Measurements from ENCODE around the gene CLDN20. TPM values are rescaled to one million over a fixed set of nuclear protein-coding genes. Genes with fewer than 3 reads are reported as not detected.

Gene CLDN20
- total and polyA plus RNA-seq, 2 of the 8 experiments (the other 6 are each of a cell fraction or from before 2014, with no cell fraction given): not detected

- DNase-seq (ENCODE audit: low read depth in 1 of 2, low spot score in 2 of 2) (no peak), FAIRE-seq (no peak)
- H3K14ac ChIP-seq (ENCODE audit: insufficient read length): no peak overlapping the region
- TF ChIP-seq SIN3A (conservative IDR thresholded peaks at IDR 0.05 in 1 of 2, IDR thresholded peaks at IDR 0.05 in 1 of 2; ENCODE audit: low read depth in 1 of 2, low read length in 2 of 2): no peak
- no peak for TF ChIP-seq NANOG (IDR thresholded peaks at IDR 0.05; ENCODE audit: insufficient read depth, low read depth, low read length, poor library complexity, severe bottlenecking)
- no peak for TF ChIP-seq RNF2 (IDR thresholded peaks at IDR 0.05; ENCODE audit: borderline replicate concordance, low read depth, low read length, missing control alignments, poor library complexity, severe bottlenecking)
- no peaks in the 10 kb centered on the region for H3K27me3 ChIP-seq (replicated peaks in 1 of 4; ENCODE audit: control insufficient read depth in 3 of 4, extremely low read depth in 1 of 4, insufficient read depth in 3 of 4, low read length in 3 of 4)
- H2AFZ ChIP-seq (ENCODE audit: low read length): no peak overlapping the region
- 88% methylated on average over 1 of the region's 1 CpG; no CpG with 5 or more reads in 1 of the 2 experiments for WGBS, 2 experiments (ENCODE audit: extremely low coverage in 1 of 2, insufficient coverage in 1 of 2, insufficient read length in 1 of 2, insufficient replicate concordance in 2 of 2, low coverage in 1 of 2, low lambda C conversion rate in 2 of 2, missing lambda C conversion rate in 1 of 2)
- H4K20me1 ChIP-seq (replicated peaks in 1 of 2; ENCODE audit: control insufficient read depth in 1 of 2, insufficient read depth in 2 of 2, low read length in 2 of 2): no peaks in the 10 kb centered on the region
- no peaks in the 10 kb centered on the region for H3K79me1 ChIP-seq (ENCODE audit: low read depth, low read length)
- H2BK15ac ChIP-seq (ENCODE audit: low read length): no peak overlapping the region
- H2AK5ac ChIP-seq (ENCODE audit: low read depth, low read length): no peak overlapping the region
- peaks cover 0 to 5% (median 0%) of the 10 kb centered on the region in 4 experiments; a peak in 1 of 8 replicates for H3K36me3 ChIP-seq (ENCODE audit: control insufficient read depth in 2 of 4, insufficient read depth in 4 of 4, low read length in 3 of 4)
- H2BK120ac ChIP-seq (replicated peaks; ENCODE audit: low read depth, low read length): no peak overlapping the region
- no peak overlapping the region for H3K4ac ChIP-seq (replicated peaks; ENCODE audit: insufficient read length, low read depth, low read length)
- no peak overlapping the region for H4K91ac ChIP-seq (replicated peaks; ENCODE audit: insufficient read length, low read length)
- H2BK20ac ChIP-seq (ENCODE audit: low read length): no peak overlapping the region
- H3K23me2 ChIP-seq (ENCODE audit: low read depth, low read length): peaks cover 6% of the 10 kb centered on the region
- H3K27ac ChIP-seq (ENCODE audit: low read depth, low read length): no peak overlapping the region
- no peak overlapping the region for H2BK12ac ChIP-seq (ENCODE audit: low read depth, low read length)
- ChIA-PET CTCF (ENCODE audit: partially characterized antibody) (interaction anchor here (1.2 to 2.5 kb wide), 5 partner anchors 10 to 343 kb away, joined by 3 to 10 read pairs (median 3); no protein-coding TSS in a partner anchor), POLR2A (ENCODE audit: partially characterized antibody) (no interaction called here)
- no peak overlapping the region for H3K4me2 ChIP-seq (ENCODE audit: insufficient read depth in 1 of 2, low read depth in 2 of 2, low read length in 2 of 2)
- no peak overlapping the region for H4K8ac ChIP-seq (ENCODE audit: extremely low read depth, insufficient read depth, low read length)
- H3K9me3 ChIP-seq (ENCODE audit: insufficient read depth in 2 of 2, low read depth in 1 of 2, low read length in 1 of 2): no peaks in the 10 kb centered on the region
- H3K4me1 ChIP-seq (replicated peaks in 1 of 4; ENCODE audit: control insufficient read depth in 3 of 4, insufficient read depth in 4 of 4, low read length in 3 of 4): no peaks in the 10 kb centered on the region
- H4K5ac ChIP-seq (ENCODE audit: insufficient read length, low read depth, low read length): no peak overlapping the region
- H3K56ac ChIP-seq (replicated peaks; ENCODE audit: insufficient read length, low read depth, low read length): no peak overlapping the region
- no peak overlapping the region for H3K4me3 ChIP-seq (ENCODE audit: extremely low read depth in 1 of 4, insufficient read depth in 2 of 4, low read depth in 3 of 4, low read length in 4 of 4)
- H3K18ac ChIP-seq (ENCODE audit: extremely low read depth, low read length): no peak overlapping the region
- no peak overlapping the region for H2BK5ac ChIP-seq (ENCODE audit: low read depth, low read length)
- no peak overlapping the region for H3K9ac ChIP-seq (replicated peaks in 1 of 4; ENCODE audit: extremely low read depth in 1 of 4, low read depth in 3 of 4, low read length in 3 of 4)
- peaks cover 0 to 20% of the 10 kb centered on the region in 2 experiments; a peak in 2 of 4 replicates for H3K79me2 ChIP-seq (ENCODE audit: control insufficient read depth in 1 of 2, insufficient read depth in 2 of 2, low read length in 2 of 2)
- H3K23ac ChIP-seq (ENCODE audit: insufficient read length): no peak overlapping the region
Measured at GRCh38 chr6:155317186-155317585, 53.4 kb downstream of the CLDN20 start.

All from H1 (cell line).